ENCODE data around the gene KRTAP10-10. TPM values are rescaled to one million over a fixed set of nuclear protein-coding genes. Genes with fewer than 3 reads are reported as not detected.

Gene KRTAP10-10, protein sequence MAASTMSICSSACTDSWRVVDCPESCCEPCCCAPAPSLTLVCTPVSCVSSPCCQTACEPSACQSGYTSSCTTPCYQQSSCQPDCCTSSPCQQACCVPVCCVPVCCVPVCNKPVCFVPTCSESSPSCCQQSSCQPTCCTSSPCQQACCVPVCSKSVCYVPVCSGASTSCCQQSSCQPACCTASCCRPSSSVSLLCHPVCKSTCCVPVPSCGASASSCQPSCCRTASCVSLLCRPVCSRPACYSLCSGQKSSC
- total RNA-seq (not detected), polyA plus RNA-seq (not detected)

DNA sequence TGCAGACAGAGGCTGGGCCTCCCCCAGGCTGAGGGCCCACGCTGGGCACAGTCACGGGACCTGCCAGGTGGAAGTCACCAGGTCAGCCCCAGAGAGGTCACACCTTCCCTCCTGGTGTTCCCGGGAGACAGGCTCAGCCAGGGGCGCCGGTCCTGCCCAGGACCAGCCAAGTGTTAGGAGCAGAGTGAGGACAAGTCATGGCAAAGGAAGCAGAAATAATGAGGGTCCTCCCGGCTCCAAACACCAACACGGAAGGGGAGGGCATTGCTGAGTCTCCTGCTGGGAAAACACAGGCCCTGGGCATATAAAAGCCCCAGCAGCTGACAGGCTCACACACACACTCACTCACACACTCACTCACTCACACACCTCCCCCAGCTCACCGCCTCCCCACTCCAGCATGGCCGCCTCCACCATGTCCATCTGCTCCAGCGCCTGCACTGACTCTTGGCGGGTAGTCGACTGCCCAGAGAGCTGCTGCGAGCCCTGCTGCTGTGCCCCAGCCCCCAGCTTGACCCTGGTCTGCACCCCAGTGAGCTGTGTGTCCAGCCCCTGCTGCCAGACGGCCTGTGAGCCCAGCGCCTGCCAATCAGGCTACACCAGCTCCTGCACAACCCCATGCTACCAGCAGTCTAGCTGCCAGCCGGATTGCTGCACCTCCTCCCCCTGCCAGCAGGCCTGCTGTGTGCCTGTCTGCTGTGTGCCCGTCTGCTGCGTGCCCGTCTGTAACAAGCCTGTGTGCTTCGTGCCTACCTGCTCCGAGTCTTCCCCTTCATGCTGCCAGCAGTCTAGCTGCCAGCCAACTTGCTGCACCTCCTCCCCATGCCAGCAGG lies at the start of gene KRTAP10-10:
Gene KRTAP10-10, plus strand, starts transcription at position 339 of the 833 bp plus-strand sequence. Its CDS starts 62 bp downstream, at position 401.
- 60% methylated on average over 21 of the region's 21 CpGs for WGBS
- Histone ChIP-seq H3K4me3 (ENCODE audit: low read depth in 1 of 3, low read length in 3 of 3) (no peak within 1 kb of the TSS), H3K9ac (ENCODE audit: low read depth in 1 of 2, low read length in 2 of 2) (no peak within 1 kb of the TSS), H3K27ac (ENCODE audit: low read depth in 1 of 2, low read length in 2 of 2) (no peak within 1 kb of the TSS), H3K9me3 (ENCODE audit: control insufficient read depth in 4 of 4, low read length in 3 of 4) (peaks cover 0 to 3% (median 2%) of the 10 kb centered on the region in 4 donors), H3K4me1 (ENCODE audit: control insufficient read depth in 4 of 4, insufficient read depth in 4 of 4, low read length in 3 of 4) (no peaks in the 10 kb centered on the region), H3K36me3 (ENCODE audit: control insufficient read depth in 4 of 4, insufficient read depth in 3 of 4, low read depth in 1 of 4, low read length in 3 of 4) (no peaks in the 10 kb centered on the region), H3K27me3 (ENCODE audit: control insufficient read depth in 4 of 4, insufficient read depth in 4 of 4, low read length in 3 of 4) (peaks cover 0 to 3% (median 0%) of the 10 kb centered on the region in 4 donors)
- TF ChIP-seq HNF4G (IDR thresholded peaks at IDR 0.05) (no peak), ATF3 (IDR thresholded peaks at IDR 0.05) (no peak), JUND (IDR thresholded peaks at IDR 0.05) (no peak), GABPA (IDR thresholded peaks at IDR 0.05 in 1 of 2, conservative IDR thresholded peaks at IDR 0.05 in 1 of 2) (no peak), YY1 (IDR thresholded peaks at IDR 0.05) (no peak), EGR1 (IDR thresholded peaks at IDR 0.05; ENCODE audit: low read depth in 2 of 2) (no peak), RAD21 (IDR thresholded peaks at IDR 0.05) (no peak), FOXA1 (IDR thresholded peaks at IDR 0.05) (no peak), RXRA (IDR thresholded peaks at IDR 0.05) (no peak), NR2F2 (IDR thresholded peaks at IDR 0.05) (no peak), TAF1 (conservative IDR thresholded peaks at IDR 0.05) (no peak)
- TF ChIP-seq, protein P1, sequence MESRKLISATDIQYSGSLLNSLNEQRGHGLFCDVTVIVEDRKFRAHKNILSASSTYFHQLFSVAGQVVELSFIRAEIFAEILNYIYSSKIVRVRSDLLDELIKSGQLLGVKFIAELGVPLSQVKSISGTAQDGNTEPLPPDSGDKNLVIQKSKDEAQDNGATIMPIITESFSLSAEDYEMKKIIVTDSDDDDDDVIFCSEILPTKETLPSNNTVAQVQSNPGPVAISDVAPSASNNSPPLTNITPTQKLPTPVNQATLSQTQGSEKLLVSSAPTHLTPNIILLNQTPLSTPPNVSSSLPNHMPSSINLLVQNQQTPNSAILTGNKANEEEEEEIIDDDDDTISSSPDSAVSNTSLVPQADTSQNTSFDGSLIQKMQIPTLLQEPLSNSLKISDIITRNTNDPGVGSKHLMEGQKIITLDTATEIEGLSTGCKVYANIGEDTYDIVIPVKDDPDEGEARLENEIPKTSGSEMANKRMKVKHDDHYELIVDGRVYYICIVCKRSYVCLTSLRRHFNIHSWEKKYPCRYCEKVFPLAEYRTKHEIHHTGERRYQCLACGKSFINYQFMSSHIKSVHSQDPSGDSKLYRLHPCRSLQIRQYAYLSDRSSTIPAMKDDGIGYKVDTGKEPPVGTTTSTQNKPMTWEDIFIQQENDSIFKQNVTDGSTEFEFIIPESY (IDR thresholded peaks at IDR 0.05): no peak
- TF ChIP-seq, protein P2, sequence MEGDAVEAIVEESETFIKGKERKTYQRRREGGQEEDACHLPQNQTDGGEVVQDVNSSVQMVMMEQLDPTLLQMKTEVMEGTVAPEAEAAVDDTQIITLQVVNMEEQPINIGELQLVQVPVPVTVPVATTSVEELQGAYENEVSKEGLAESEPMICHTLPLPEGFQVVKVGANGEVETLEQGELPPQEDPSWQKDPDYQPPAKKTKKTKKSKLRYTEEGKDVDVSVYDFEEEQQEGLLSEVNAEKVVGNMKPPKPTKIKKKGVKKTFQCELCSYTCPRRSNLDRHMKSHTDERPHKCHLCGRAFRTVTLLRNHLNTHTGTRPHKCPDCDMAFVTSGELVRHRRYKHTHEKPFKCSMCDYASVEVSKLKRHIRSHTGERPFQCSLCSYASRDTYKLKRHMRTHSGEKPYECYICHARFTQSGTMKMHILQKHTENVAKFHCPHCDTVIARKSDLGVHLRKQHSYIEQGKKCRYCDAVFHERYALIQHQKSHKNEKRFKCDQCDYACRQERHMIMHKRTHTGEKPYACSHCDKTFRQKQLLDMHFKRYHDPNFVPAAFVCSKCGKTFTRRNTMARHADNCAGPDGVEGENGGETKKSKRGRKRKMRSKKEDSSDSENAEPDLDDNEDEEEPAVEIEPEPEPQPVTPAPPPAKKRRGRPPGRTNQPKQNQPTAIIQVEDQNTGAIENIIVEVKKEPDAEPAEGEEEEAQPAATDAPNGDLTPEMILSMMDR (IDR thresholded peaks at IDR 0.05; ENCODE audit: low read depth, low read length, missing input control): no peak
- TF ChIP-seq, protein P3, sequence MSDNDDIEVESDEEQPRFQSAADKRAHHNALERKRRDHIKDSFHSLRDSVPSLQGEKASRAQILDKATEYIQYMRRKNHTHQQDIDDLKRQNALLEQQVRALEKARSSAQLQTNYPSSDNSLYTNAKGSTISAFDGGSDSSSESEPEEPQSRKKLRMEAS (IDR thresholded peaks at IDR 0.05): no peak
- no peak for DNase-seq (ENCODE audit: low spot score)

- Histone ChIP-seq H3K4me3 (ENCODE audit: low read depth in 1 of 3, low read length in 3 of 3) (no peak overlapping the region), H3K27ac (ENCODE audit: low read depth in 1 of 2, low read length in 2 of 2) (no peak overlapping the region), H3K9ac (ENCODE audit: low read depth in 1 of 2, low read length in 2 of 2) (no peak overlapping the region), H3K27me3 (ENCODE audit: control insufficient read depth in 4 of 4, insufficient read depth in 4 of 4, low read length in 3 of 4) (no peaks in the 10 kb centered on the region), H3K36me3 (ENCODE audit: control insufficient read depth in 4 of 4, insufficient read depth in 3 of 4, low read depth in 1 of 4, low read length in 3 of 4) (no peaks in the 10 kb centered on the region), H3K9me3 (ENCODE audit: control insufficient read depth in 4 of 4, low read length in 3 of 4) (peaks cover 0 to 6% (median 0%) of the 10 kb centered on the region in 4 donors), H3K4me1 (ENCODE audit: control insufficient read depth in 4 of 4, insufficient read depth in 4 of 4, low read length in 3 of 4) (peaks cover 1 to 24% (median 15%) of the 10 kb centered on the region in 4 donors)
- TF ChIP-seq, protein P1 (IDR thresholded peaks at IDR 0.05): no peak
- no peak for TF ChIP-seq RXRA (IDR thresholded peaks at IDR 0.05)
- TF ChIP-seq, protein P3 (IDR thresholded peaks at IDR 0.05): no peak
- no peak for TF ChIP-seq EGR1 (IDR thresholded peaks at IDR 0.05; ENCODE audit: low read depth in 2 of 2)
- no peak for TF ChIP-seq ATF3 (IDR thresholded peaks at IDR 0.05)
- TF ChIP-seq HNF4A (conservative IDR thresholded peaks at IDR 0.05): no peak
- TF ChIP-seq JUND (IDR thresholded peaks at IDR 0.05): no peak
- TF ChIP-seq, protein P2 (IDR thresholded peaks at IDR 0.05; ENCODE audit: low read depth, low read length, missing input control): no peak
- no peak for TF ChIP-seq TAF1 (conservative IDR thresholded peaks at IDR 0.05)
- no peak for TF ChIP-seq NR2F2 (IDR thresholded peaks at IDR 0.05)
- no peak for TF ChIP-seq RAD21 (IDR thresholded peaks at IDR 0.05)
- no peak for TF ChIP-seq SP1 (IDR thresholded peaks at IDR 0.05)
- WGBS: 95% methylated on average over 2 of the region's 2 CpGs
- no peak for DNase-seq (ENCODE audit: low spot score)
Observed at GRCh38 chr21:44589094-44589493, 48.1 kb upstream of the KRTAP10-10 start.

All from liver (tissue), 9 donors.